Body of pancreas (tissue), 4 donors: Measurements from ENCODE around the gene ZGPAT.

Experiments used
- POLR2A ChIP-seq, 3 donors: fragments of 450-650 bp; IDR thresholded peaks; one replicate each; pipeline ENCODE4 v1.6.1; 2016; ENCODE audit warnings: antibody characterized with exemption in 3 of 3, mild to moderate bottlenecking in 2 of 3
- TF ChIP-seq, protein P1 (sequence below), 7 experiments: fragments of 450-650 bp in 4 of 7; fragments of 200-600 bp in 3 of 7; sonication (generic) in 3 of 7; IDR thresholded peaks; one replicate each; pipeline ENCODE4 v1.5.1; 2016 to 2019; ENCODE audit warnings: antibody characterized with exemption in 7 of 7

DNA sequence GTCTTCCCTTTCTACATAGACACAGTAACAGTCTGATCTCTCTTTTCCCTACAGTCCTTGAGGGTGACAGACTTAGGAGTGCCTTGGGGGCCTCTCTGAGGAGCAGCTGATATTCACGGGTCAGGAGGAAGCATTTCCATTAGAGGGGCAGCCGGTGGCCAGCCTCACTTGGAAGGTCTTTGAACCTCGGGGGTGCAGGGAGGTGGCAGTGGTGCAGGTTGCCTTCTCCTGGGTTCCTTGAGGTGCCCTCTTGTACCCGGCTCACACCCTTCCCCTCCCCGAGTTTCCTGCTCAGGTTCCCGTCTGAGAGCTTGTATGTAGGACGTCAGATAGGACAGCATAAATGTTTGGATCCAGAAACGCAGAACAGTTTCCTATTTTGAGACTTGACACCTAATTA is 47.2 kb upstream of the ZGPAT start:
- TF ChIP-seq, protein P1, sequence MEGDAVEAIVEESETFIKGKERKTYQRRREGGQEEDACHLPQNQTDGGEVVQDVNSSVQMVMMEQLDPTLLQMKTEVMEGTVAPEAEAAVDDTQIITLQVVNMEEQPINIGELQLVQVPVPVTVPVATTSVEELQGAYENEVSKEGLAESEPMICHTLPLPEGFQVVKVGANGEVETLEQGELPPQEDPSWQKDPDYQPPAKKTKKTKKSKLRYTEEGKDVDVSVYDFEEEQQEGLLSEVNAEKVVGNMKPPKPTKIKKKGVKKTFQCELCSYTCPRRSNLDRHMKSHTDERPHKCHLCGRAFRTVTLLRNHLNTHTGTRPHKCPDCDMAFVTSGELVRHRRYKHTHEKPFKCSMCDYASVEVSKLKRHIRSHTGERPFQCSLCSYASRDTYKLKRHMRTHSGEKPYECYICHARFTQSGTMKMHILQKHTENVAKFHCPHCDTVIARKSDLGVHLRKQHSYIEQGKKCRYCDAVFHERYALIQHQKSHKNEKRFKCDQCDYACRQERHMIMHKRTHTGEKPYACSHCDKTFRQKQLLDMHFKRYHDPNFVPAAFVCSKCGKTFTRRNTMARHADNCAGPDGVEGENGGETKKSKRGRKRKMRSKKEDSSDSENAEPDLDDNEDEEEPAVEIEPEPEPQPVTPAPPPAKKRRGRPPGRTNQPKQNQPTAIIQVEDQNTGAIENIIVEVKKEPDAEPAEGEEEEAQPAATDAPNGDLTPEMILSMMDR (IDR thresholded peaks at IDR 0.05): no peak
- TF ChIP-seq POLR2A (IDR thresholded peaks at IDR 0.05): no peak
